Midbrain (tissue), 1 donor: ENCODE data around the gene FCGR3B.
"Not testable (repeated sequence)": the region's sequence is repeated elsewhere in the genome, so short reads cannot be mapped to it uniquely, and the experiment has no call there.

Experiments
- DNase-seq: peaks from one replicate; lab custom pipeline; 2025; lab: John Stamatoyannopoulos, UW

FCGR3B gene

DNA sequence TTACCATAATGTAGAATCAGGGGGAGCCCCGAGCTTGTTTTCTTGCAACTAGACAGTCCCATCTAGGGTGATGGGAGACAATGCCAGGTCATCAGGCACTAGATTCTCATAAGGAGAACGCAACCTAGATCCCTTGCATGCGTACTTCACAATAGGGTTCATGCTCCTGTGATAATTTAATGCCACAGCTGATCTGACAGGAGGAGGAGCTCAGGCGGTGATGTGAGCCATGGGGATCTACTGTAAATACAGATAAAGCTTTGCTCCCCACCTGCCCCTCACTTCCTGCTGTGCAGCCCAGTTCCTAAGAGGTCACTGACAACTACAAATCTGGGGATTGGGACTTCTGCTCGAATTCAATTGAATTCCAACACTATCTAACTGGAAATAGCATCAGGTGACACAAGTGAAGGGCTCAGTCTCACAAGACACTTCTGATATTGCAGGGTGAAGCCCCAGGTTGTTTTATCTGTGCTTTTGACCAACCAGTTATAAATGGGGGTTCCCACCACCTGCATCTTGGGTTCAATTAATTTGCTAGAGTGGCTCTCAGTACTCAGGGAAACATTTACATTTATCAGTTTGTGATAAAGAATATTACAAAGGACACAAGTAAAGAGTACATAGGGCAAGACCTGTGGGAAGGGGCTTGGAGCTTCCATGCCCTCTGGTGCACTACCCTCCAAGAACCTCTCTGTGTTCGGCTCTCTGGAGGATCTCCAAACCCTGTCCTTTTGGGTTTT, 7.4 kb upstream of the FCGR3B start:
- DNase-seq, result not testable (repeated sequence)

GRCh38 chr1:161636976-161637375, 6.0 kb upstream of the FCGR3B start:
- not testable (repeated sequence) for DNase-seq

GRCh38 chr1:161636189-161636782, 5.3 kb upstream of the FCGR3B start:
- DNase-seq, result not testable (repeated sequence)

- not testable (repeated sequence) for DNase-seq
These were observed 4.0 kb upstream of the FCGR3B start for GRCh38 chr1:161634993-161635392.

DNA sequence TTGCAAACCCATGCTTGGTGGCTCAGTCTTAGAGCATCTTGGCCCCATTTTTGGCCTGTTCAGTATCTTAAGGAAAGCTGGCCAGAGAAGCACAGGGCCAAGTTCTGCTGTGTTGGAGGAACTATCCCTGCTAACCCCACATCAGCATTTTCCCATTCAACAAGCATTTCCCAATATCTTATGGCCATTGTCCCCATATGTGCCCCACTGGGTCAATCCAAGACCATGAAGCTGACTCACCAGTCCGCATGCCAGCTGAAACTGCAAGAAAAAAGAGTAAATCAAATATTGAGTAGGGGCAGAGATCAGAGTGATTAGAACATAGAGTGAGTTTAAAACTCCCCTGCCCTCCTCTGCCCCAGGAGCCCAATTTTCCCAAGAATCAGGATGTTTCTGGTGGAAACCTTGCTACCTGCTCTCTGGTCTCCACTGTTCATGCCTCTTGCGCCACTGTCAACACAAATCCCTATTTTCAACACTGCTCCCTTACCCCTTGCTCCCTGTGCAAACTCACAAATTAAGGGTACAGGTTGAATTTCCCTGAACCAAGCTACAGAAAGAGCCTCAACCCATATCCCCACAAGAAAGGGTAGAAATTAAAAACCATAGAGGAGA, 741 bp downstream of the FCGR3B start:
- DNase-seq, result not testable (repeated sequence)

- not testable (repeated sequence) for DNase-seq
These were observed 4.4 kb downstream of the FCGR3B start for GRCh38 chr1:161626445-161627146.

DNA sequence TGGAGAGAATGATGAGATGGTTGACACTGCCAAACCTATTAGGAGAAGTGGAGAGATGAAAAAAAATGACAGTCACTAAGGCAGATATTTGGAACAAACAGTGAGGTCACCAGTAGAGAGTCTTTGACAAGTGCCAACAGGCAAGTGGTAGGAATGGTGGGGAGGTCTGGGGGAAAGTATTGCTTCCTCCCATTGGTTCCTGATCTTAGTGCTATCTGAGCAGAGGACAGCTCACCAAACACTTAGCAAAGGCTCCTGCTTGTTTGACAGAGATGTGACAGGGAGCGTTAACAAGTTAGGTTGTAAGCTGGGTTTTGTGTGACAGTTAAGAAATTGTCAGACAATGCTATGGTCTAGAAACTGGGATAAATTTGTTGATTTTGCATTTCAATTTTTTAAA, 6.4 kb downstream of the FCGR3B start:
- not testable (repeated sequence) for DNase-seq

DNA sequence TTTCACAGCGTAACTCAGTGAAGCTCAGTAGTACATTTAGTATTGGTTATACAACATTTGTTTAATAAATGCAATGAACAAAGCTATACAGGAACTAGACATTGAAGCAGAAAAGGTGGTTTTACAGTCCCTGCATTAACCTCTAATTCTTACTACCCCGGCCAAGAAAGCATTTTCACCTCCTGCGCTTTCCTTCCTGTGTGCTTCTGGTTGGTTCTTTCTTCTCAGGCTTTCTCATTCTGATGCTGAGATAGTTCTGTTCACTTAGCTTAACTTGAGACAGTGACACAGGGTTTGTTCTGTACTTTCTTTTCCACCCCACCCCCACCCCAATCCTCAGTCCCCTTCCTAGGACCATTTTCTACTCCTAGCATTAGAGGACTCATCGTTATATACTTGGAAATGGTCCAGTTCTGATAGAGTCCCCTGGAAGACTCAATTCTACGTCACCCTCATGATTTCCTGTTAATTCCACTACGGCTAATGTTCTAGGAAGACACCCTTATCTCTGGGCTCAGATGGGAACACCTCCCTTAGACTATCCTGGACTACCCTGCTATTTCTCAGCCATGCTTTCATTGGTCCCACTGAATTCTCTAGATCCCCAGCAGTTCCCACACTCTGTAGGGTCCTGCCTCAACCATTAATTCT, 7.5 kb downstream of the FCGR3B start:
- DNase-seq, result not testable (repeated sequence)

- not testable (repeated sequence) for DNase-seq
These were observed 8.9 kb downstream of the FCGR3B start for GRCh38 chr1:161622054-161622453.

DNA sequence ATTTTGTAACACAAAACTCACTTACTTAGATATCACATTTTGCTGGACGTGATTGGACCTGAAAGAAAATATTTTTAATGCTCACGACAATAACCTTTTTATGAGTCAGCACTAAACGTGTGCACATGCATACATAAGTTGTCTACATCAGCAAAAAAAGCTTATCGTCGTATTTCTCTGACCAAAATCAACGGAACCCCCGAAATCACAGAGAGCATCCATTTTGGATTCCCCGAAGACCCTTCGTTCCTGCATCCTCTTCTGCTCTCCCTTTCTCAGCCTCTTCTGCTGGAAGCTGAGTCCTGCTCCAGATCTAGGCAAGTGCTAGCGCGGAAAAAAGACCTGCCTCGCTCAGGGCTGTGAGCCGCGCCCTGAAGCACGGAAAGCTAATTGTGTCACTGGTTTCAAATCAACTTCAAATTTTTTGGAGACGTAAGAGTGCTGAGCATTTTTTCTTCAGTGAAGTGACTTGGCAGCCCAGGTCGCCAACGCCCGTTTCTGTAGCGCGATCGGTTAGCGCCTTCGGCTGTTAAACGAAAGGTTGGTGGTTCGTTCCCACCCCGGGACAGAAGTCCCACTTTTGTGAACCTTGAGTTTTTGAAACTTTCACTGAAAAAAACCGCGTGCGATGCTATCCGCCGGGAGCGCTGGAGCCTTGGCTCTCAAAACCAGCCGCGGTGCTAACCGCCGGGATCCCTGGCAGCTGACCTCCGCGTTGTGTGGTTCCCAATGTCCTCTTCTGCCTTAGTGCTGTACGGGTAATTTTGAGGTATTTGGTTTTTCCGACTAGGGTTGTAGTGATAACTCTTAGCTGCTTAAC, 9.6 kb downstream of the FCGR3B start:
- DNase-seq, result peak; percentile 47

GRCh38 chr1:161620399-161620798, 10.6 kb downstream of the FCGR3B start:
- not testable (repeated sequence) for DNase-seq

- DNase-seq, result not testable (repeated sequence)
These were observed 12.5 kb downstream of the FCGR3B start for GRCh38 chr1:161618517-161618916.

DNA sequence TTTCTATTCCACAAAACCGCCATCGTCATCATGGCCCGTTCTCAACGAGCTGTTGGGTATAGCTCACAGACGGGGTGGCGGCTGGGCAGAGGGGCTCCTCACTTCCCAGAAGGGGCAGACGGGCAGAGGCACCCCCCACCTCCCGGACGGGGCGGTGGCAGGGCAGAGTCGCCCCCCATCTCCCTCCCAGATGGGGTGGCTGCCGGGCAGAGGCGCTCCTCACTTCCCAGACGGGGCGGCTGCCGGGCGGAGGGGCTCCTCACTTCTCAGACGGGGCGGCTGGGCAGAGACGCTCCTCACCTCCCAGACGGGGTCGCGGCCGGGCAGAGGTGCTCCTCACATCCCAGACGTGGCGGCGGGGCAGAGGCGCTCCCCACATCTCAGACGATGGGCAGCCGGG, 14.6 kb downstream of the FCGR3B start:
- DNase-seq, result not testable (repeated sequence)

GRCh38 chr1:161613142-161613514, 17.8 kb downstream of the FCGR3B start:
- not testable (repeated sequence) for DNase-seq

GRCh38 chr1:161612322-161613141, 18.4 kb downstream of the FCGR3B start:
- DNase-seq, result peak; percentile 88

DNA sequence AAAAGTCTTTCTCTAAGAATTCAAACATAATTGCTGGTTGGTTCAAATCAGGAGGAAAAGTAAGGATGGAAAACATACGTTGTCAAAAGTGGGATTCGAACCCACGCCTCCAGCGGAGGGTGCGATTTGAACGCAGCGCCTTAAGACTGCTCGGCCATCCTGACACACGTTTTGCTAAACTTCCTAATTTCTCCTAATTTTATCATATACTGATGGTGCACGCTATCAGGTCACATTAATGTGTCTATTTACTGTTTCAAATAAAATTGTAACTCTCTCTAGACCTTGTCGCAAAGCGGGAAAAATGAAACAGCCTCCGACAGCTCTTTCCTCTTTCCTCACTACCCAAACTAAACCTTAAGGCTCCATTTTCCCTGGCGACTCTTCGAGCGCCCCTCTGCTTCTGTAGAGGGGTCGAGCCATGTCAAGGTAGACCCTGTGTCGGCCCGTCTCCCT, 19.1 kb downstream of the FCGR3B start:
- peak; percentile 44 for DNase-seq

DNA sequence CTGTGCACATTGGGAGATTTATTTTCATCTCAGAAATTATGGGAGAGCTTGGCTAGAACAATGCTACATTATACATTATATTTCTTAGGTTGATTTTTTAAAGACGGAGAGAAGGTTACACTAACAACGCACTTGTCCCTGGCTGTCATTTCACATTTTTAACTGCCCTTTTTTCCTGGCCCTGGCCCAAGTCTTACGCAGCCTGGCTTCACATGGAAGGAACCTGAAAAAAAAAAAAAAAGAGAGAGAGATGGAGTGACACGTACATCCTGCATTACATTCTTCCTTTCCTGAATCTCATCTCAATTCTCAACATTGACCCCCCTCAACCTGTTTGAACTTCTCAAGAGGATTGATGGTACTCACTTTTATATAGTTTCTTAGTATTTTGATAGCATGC, 20.8 kb downstream of the FCGR3B start:
- DNase-seq, result not testable (repeated sequence)

DNA sequence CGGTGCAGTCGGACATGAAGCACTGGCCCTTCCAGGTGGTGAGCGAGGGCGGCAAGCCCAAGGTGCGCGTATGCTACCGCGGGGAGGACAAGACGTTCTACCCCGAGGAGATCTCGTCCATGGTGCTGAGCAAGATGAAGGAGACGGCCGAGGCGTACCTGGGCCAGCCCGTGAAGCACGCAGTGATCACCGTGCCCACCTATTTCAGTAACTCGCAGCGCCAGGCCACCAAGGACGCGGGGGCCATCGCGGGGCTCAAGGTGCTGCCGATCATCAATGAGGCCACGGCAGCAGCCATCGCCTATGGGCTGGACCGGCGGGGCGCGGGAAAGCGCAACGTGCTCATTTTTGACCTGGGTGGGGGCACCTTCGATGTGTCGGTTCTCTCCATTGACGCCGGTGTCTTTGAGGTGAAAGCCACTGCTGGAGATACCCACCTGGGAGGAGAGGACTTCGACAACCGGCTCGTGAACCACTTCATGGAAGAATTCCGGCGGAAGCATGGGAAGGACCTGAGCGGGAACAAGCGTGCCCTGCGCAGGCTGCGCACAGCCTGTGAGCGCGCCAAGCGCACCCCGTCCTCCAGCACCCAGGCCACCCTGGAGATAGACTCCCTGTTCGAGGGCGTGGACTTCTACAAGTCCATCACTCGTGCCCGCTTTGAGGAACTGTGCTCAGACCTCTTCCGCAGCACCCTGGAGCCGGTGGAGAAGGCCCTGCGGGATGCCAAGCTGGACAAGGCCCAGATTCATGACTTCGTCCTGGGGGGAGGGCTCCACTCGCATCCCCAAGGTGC, 24.2 kb downstream of the FCGR3B start:
- not testable (repeated sequence) for DNase-seq
